ENCODE measurements around the gene NEURL3.
"Not testable (repeated sequence)": the region's sequence is repeated elsewhere in the genome, so short reads cannot be mapped to it uniquely, and the experiment has no call there.

Gene NEURL3

GRCh38 chr2:96463119-96463518 lies 42.0 kb downstream of the NEURL3 start:
- Mint-ChIP-seq H3K27ac (no peak overlapping the region), H3K9me3 (peaks cover 8% of the 10 kb centered on the region), H3K4me3 (no peak overlapping the region), H3K4me1 (no peaks in the 10 kb centered on the region), H3K36me3 (ENCODE audit: low read depth) (no peaks in the 10 kb centered on the region), H3K27me3 (ENCODE audit: low read depth, poor library complexity) (peaks cover 4% of the 10 kb centered on the region)
- no peak for DNase-seq
- TF ChIP-seq CTCF (IDR thresholded peaks at IDR 0.05), result no peak

GRCh38 chr2:96461616-96462015 lies 43.5 kb downstream of the NEURL3 start:
- H3K36me3 Mint-ChIP-seq (ENCODE audit: low read depth); DNase-seq; H3K27ac Mint-ChIP-seq; H3K9me3 Mint-ChIP-seq; H3K4me3 Mint-ChIP-seq; H3K4me1 Mint-ChIP-seq; H3K27me3 Mint-ChIP-seq (ENCODE audit: low read depth, poor library complexity): not testable (repeated sequence)

GRCh38 chr2:96452053-96452452 lies 53.1 kb downstream of the NEURL3 start:
- H3K4me3 Mint-ChIP-seq, result no peak overlapping the region
- H3K27me3 Mint-ChIP-seq (ENCODE audit: low read depth, poor library complexity), result peaks cover 7% of the 10 kb centered on the region
- H3K27ac Mint-ChIP-seq, result no peak overlapping the region
- H3K9me3 Mint-ChIP-seq, result peaks cover 6% of the 10 kb centered on the region
- no peak for TF ChIP-seq CTCF (IDR thresholded peaks at IDR 0.05)
- H3K36me3 Mint-ChIP-seq (ENCODE audit: low read depth), result no peaks in the 10 kb centered on the region
- peaks cover 6% of the 10 kb centered on the region for H3K4me1 Mint-ChIP-seq
- no peak for DNase-seq

GRCh38 chr2:96449637-96450036 lies 55.5 kb downstream of the NEURL3 start:
- Mint-ChIP-seq H3K9me3 (peaks cover 16% of the 10 kb centered on the region), H3K27me3 (ENCODE audit: low read depth, poor library complexity) (peaks cover 3% of the 10 kb centered on the region), H3K4me1 (peaks cover 6% of the 10 kb centered on the region), H3K4me3 (no peak overlapping the region), H3K27ac (no peak overlapping the region), H3K36me3 (ENCODE audit: low read depth) (no peaks in the 10 kb centered on the region)
- TF ChIP-seq CTCF (IDR thresholded peaks at IDR 0.05), result no peak
- DNase-seq, result no peak

GRCh38 chr2:96449174-96449573 lies 56.0 kb downstream of the NEURL3 start:
- H3K36me3 Mint-ChIP-seq (ENCODE audit: low read depth), result no peaks in the 10 kb centered on the region
- H3K4me1 Mint-ChIP-seq, result peaks cover 6% of the 10 kb centered on the region
- no peak overlapping the region for H3K27ac Mint-ChIP-seq
- H3K4me3 Mint-ChIP-seq, result no peak overlapping the region
- DNase-seq, result no peak
- peaks cover 3% of the 10 kb centered on the region for H3K27me3 Mint-ChIP-seq (ENCODE audit: low read depth, poor library complexity)
- H3K9me3 Mint-ChIP-seq, result peaks cover 17% of the 10 kb centered on the region
- no peak for TF ChIP-seq CTCF (IDR thresholded peaks at IDR 0.05)

GRCh38 chr2:96447726-96448125 lies 57.4 kb downstream of the NEURL3 start:
- DNase-seq, result no peak
- H3K36me3 Mint-ChIP-seq (ENCODE audit: low read depth), result no peaks in the 10 kb centered on the region
- peaks cover 3% of the 10 kb centered on the region for H3K27me3 Mint-ChIP-seq (ENCODE audit: low read depth, poor library complexity)
- H3K4me3 Mint-ChIP-seq, result no peak overlapping the region
- peaks cover 6% of the 10 kb centered on the region for H3K4me1 Mint-ChIP-seq
- H3K27ac Mint-ChIP-seq, result no peak overlapping the region
- no peak for TF ChIP-seq CTCF (IDR thresholded peaks at IDR 0.05)
- peaks cover 22% of the 10 kb centered on the region for H3K9me3 Mint-ChIP-seq
